ENCODE results near the gene GNAL.
"Not testable (repeated sequence)": the region's sequence is repeated elsewhere in the genome, so short reads cannot be mapped to it uniquely, and the experiment has no call there.

The GNAL gene

GRCh38 chr18:11885278-11885947, 196.3 kb downstream of the GNAL start:
- DNase-seq: no peak

DNA sequence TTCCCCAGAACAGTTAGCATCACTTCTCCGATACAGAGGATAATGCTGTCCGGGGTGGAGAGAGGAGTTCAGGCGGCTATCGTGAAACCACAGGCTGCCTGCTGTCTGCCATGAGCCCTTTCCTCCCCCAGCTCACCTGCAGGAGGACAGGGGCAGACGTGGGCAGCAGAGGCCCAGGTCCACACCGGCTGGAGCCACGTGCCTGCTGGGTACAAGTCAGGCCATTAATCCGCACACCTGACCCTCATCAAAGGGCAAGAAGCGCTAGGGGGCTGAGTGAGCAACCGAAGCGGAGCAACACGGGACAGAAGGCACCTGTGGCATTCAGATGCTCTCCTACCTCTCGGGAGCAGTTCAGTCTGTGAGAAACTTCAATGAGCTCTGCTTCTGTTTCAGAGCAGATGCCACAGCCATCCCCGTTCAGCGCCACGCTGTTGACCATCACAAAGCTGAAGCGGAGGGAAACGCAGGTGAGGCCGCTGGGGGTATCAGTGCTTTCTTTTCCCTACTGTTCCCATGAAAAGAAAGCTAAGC, 197.6 kb downstream of the GNAL start:
- DNase-seq: no peak

GRCh38 chr18:11887328-11888128, 198.5 kb downstream of the GNAL start:
- no peak for DNase-seq

GRCh38 chr18:11888726-11889125, 199.7 kb downstream of the GNAL start:
- DNase-seq: no peak

DNA sequence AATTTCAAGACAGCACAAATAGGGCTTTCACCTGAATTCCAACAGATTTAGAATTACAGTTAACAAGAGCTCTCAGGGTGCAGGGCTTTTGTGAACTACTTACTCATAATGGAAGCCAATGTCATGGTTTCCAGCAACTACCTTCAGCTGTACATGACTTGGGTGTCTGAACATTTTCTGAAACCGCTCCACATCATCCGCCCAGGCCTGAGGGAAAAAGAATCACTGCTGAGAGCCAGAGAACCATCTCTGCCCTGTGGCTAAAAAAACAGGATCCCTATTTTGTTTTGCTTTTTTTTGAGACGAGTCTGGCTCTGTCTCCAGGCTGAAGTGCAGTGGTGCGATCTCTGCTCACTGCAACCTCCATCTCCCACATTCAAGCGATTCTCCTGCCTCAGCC, 200.2 kb downstream of the GNAL start:
- DNase-seq: no peak

DNA sequence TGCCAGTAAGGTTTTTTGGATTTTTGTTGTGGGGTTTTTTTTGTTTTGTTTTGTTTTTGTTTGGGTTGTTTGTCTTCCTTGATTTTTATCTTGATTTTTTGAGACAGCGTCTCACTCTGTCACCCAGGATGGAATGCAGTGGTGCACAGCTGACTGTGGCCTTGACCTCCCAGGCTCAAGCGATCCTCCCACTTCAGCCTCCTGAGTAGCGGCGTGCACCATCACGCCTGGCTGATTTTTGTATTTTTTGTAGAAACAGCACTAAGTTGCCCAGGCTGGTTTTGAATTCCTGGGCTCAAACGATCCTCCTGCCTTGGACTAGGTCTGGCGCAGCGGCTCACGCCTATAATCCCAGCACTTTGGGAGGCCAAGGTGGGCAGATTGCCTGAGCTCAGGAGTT, 202.7 kb downstream of the GNAL start:
- DNase-seq: no peak

- not testable (repeated sequence) for DNase-seq
Observed at GRCh38 chr18:11892438-11892837, 203.4 kb downstream of the GNAL start.

DNA sequence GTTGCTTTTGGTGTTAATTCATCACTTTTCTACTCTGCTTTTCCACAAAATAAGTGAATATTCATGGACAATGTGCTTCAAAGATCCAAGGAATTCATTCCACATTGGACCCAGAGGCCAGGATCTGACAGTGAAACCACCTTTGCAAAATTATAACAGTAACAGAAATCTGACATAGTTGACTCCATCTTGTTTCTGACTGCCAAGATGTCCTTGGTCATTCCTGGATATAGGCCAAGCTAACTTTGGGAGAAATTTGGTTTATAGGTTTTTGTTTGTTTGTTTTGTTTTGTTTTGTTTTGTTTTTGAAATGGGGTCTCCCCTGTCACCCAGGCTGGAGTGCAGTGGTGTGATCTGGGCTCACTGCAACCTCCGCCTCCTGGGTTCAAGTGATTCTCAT, 208.7 kb downstream of the GNAL start:
- DNase-seq: no peak

DNA sequence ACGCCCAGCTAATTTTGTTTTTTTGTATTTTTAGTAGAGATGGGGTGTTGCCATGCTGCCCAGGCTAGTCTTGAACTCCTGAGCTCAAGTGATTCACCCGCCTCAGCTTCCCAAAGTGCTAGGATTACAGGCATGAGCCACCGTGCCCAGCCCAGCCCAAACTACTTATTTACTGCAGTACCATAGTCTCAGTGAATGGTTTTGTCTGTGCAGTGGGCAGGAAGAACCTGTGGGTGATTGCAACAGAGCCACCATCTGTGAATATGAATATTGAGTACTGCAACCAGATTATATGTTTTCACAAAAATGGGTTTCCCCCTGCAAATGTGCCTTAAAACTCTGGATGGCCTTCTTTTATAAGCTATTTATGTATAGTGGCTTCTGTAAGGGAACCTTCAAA, 210.0 kb downstream of the GNAL start:
- DNase-seq: no peak

DNA sequence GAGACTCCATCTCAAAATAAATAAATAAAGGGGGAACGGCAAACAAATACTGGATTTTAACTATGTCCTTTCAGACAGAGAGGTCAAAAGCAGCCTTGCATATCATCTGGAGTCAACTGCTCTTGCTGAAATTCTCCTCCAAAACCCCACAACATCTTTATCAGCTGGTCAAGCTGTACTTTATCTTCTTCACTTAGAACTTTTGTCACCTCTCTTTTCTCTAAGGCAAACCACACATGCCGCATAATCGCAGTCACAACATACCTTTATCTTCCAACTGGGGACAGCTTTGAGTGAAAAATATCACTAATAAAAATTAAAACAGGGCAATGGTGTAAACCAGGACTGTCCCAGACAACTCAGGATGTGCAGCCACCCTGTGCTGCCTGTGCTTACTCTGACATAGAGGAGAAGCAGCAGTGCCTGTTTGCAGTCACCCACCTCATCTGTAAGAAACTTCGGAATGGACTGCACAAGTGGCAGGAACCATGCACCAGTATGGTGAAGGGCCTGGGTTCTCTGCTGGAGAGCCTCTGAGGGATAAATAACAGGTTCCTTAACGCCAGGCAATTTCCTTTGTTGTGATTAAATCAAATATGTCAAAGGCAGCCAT, 212.9 kb downstream of the GNAL start:
- DNase-seq: no peak

GRCh38 chr18:11902522-11903292, 213.6 kb downstream of the GNAL start:
- DNase-seq: no peak

GRCh38 chr18:11905613-11906012, 216.5 kb downstream of the GNAL start:
- no peak for DNase-seq

GRCh38 chr18:11906176-11906575, 217.1 kb downstream of the GNAL start:
- DNase-seq: no peak

- no peak for DNase-seq
Observed at GRCh38 chr18:11906926-11907874, 218.1 kb downstream of the GNAL start.

DNA sequence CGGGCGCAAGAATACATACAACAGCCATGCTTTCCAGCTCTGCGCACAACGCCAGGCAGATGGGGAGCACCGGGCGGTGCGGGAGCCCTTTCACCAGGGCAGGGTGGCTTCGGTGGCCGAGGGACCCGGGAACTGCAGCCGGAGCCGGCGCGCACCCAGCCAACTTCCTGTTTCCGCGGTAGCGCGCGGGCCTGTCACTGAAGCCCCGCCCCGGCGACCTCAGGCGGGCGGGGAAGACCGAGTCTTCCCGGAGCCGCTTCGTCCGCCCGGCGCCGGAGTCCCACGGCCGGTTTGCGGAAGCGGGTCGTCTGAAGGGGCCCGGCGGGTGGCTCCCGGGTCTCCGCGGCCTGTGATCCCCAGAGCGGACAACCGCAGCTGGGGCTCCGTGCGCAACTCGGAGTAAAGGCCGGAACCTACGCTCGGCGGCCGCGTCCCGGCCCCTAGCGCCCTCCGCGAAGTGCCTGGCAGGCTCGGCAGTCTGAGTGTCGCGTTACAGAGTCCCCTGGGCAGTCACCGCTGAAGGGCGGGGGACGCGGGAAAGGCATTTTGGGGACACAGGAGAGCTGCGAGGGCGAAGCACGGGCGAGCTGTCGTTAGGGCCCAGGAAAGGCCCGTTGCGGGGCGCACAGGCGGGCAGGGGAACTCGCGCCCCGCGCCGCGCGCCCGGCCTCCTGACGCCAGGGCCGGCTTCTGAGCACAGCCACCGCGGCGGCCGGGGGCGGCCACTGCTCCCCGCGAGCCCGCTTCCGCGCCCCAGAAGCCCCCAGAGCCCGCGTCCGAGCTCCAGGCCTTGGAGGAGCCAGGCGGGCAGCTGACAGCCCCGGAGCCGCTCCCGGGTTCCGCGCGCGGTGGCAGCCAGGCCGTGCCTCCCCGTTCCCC, 219.4 kb downstream of the GNAL start, which contains the start of gene MPPE1:
MPPE1 (minus strand) TSS at position 136 of the 879 bp plus-strand sequence. CDS start 11,053 bp downstream, outside the sequence.
- DNase-seq: peak; percentile 24

GRCh38 chr18:11909061-11909455, 220.0 kb downstream of the GNAL start:
- no peak for DNase-seq

DNA sequence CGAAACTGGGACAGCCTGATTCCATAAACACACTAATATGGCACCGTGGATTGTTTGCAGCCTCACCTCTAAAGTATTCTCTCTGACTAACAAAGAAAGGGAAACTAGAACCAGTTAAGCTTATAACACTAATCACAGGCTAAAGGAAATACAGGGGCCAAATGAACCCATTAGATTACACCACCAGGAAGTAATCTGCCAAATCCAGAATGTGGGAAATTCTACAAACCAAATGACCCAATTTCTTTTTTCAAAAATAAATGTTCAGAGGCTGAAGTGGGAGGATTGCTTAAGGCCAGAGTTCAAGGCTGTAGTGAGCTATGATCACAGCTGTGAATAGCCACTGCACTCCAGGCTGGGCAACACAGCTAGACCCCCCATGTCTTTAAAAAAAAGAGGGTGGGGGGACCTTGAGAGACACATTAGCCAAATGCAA, 220.5 kb downstream of the GNAL start:
- no peak for DNase-seq

DNA sequence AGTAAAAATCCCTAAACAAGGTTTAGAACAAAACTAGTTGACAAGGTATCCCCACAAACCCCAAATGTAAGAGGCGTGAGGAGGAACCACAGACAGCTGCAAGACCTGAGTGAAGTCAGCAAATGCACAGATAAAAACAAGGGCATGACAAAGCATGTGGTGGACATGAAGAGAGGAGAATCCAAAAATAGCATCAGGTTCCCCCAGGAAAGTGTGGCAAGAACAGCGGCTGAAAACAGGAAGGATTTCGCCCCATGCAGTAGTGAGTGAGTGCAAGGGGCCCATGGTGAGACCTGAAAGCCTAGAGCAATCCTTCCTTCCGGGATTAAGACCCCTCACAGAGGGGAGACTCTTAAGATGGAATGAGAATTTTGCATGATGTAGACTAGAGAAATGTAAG, 227.8 kb downstream of the GNAL start:
- not testable (repeated sequence) for DNase-seq

- not testable (repeated sequence) for DNase-seq
Observed at GRCh38 chr18:11919522-11919921, 230.5 kb downstream of the GNAL start.

GRCh38 chr18:11923450-11923849, 234.4 kb downstream of the GNAL start:
- DNase-seq: no peak
